ENCODE data around the gene PROCA1. TPM values are rescaled to one million over a fixed set of nuclear protein-coding genes. Genes with fewer than 3 reads are reported as not detected.
"Not testable (repeated sequence)": the region's sequence is repeated elsewhere in the genome, so short reads cannot be mapped to it uniquely, and the experiment has no call there.

PROCA1 gene
- polyA plus RNA-seq, 3 donors = 0.35 to 2.9 (median 1.2) TPM

- WGBS, 3 donors = 2 to 6% (median 4%) methylated on average over 21 to 31 of the region's 31 CpGs
- H3K27ac ChIP-seq (ENCODE audit: low read depth, low read length) = no peak overlapping the region
Measured at GRCh38 chr17:28744972-28745785, 33.5 kb upstream of the PROCA1 start.

DNA sequence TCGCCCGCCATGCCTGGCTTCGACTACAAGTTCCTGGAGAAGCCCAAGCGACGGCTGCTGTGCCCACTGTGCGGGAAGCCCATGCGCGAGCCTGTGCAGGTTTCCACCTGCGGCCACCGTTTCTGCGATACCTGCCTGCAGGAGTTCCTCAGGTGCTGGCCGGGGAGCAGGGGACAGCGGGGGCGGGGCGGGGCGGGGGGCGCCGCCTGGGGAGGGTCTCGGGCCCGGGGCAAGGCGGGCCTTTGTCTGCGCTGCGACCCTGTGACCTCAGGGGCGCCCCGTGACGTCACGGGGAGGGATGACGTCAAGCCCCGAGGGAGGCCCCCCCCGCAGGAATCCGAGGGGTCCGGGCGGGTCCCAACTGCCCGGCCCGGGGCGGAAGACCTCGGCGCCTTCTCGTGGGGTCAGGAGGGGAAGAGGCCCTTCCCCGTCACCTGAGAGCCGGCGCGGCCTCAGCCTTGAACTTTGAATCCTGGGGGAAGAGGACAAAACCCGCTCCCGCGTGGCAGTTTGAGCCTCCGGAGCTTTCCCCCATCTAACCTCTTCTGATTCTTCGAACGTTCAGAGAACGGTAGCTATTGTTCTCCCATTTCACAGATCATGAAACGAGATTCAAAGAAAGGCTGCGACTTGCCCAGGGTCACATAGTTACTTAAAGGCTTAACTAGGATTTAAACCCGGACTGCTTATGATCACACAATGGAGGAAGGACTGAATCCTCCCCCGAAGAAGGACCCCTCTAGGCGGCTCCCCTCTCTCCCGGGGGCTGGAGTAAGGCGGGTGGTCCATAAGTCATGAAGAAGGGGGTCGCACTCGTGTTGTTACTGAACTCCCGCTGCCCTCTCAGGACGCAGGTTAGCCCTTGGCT lies 32.6 kb upstream of the PROCA1 start:
- H3K27ac ChIP-seq (ENCODE audit: low read depth, low read length) = no peak overlapping the region
- WGBS, 3 donors = 1 to 2% (median 1%) methylated on average over 52 to 61 of the region's 61 CpGs

- 1 to 2% (median 1%) methylated on average over 48 to 70 of the region's 70 CpGs for WGBS, 3 donors
- H3K27ac ChIP-seq (ENCODE audit: low read depth, low read length) = no peak within 1 kb of the TSS
Measured at GRCh38 chr17:28743243-28744103, 31.8 kb upstream of the PROCA1 start, which contains the start of gene TRAF4. Gene TRAF4 (plus strand): TSS chr17:28744011. CDS start chr17:28744113, 102 bp downstream.

- WGBS, 3 donors = 60 to 80% (median 67%) methylated on average over 19 of the region's 19 CpGs
- no peak overlapping the region for H3K27ac ChIP-seq (ENCODE audit: low read depth, low read length)
Measured at GRCh38 chr17:28741358-28742349, 30.0 kb upstream of the PROCA1 start.

- no peak overlapping the region for H3K27ac ChIP-seq (ENCODE audit: low read depth, low read length)
- WGBS, 3 donors = 70 to 91% (median 87%) methylated on average over 9 to 10 of the region's 10 CpGs
Measured at GRCh38 chr17:28740406-28741357, 29.0 kb upstream of the PROCA1 start.

DNA sequence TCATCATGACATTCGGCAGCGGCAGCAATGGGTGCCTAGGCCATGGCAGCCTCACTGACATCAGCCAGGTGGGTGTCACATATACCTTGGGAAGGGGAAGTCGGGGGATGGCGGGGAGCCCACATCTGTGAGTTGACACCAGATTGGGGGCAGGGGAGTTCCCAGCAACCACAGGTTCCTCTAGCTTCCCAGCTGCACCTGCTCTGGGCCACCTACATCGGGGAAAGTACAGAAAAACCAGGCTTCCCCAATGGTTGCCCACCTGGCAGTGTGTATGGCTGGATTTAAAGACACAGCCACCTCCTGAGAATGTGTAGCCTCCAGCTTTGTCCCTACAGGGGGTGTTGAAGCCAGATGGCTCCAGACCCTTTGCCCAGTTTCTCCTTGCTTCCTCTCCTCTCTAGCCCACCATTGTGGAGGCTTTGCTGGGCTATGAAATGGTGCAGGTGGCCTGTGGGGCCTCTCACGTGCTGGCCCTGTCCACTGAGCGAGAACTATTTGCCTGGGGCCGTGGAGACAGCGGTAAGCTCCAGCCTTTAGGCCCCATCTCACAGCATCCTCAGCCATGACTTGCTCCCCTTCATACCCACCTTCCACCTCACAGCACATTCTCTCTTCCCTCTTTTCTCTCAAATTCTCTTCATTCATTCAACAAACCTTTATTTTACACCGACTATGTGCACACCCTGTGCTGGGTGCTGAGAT lies 27.1 kb upstream of the PROCA1 start:
- H3K27ac ChIP-seq (ENCODE audit: low read depth, low read length) = no peak overlapping the region
- WGBS, 3 donors = 84 to 88% (median 86%) methylated on average over 10 of the region's 10 CpGs

DNA sequence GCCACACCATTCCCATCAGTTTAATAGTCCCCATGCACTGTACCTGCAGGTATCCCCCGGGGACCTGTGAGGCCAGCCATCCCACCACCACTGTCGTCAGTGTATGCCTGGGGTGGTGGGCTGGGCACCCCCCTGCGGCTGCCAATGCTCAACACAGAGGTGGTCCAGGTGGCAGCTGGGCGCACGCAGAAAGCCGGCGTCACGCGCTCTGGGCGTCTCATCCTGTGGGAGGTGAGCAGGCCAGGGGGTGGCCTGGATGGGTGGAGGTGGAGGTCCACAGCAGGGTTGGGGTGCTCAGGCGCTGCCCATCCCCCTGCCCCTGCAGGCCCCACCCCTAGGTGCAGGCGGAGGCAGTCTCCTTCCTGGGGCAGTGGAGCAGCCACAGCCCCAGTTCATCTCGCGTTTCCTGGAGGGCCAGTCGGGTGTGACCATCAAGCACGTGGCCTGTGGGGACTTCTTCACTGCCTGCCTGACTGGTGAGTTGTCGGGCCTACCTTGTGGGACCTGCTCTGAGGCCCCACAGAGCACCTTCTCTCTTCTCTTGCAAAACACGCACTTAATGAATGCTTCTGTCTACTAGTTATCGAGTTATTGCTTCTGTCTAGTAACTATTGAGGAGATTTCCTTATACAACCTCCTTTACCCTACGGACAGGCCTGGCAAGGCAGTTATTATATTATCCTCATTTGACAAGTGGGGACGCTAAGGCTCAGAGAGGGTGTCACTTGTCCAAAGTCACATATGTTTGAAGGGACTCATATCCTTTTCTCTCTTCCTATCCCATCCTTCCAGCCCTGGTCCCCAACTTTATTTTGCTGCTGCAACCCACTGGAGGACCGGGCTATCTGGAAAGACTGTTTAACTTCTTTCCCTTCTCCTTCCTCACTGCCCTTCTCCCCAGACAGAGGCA lies 26.3 kb upstream of the PROCA1 start:
- 89 to 92% (median 91%) methylated on average over 17 to 22 of the region's 22 CpGs for WGBS, 3 donors
- H3K27ac ChIP-seq (ENCODE audit: low read depth, low read length) = no peak overlapping the region

- H3K27ac ChIP-seq (ENCODE audit: low read depth, low read length) = no peak overlapping the region
- WGBS, 3 donors = 94 to 96% (median 95%) methylated on average over 12 of the region's 12 CpGs
Measured at GRCh38 chr17:28737316-28737715, 25.6 kb upstream of the PROCA1 start.

DNA sequence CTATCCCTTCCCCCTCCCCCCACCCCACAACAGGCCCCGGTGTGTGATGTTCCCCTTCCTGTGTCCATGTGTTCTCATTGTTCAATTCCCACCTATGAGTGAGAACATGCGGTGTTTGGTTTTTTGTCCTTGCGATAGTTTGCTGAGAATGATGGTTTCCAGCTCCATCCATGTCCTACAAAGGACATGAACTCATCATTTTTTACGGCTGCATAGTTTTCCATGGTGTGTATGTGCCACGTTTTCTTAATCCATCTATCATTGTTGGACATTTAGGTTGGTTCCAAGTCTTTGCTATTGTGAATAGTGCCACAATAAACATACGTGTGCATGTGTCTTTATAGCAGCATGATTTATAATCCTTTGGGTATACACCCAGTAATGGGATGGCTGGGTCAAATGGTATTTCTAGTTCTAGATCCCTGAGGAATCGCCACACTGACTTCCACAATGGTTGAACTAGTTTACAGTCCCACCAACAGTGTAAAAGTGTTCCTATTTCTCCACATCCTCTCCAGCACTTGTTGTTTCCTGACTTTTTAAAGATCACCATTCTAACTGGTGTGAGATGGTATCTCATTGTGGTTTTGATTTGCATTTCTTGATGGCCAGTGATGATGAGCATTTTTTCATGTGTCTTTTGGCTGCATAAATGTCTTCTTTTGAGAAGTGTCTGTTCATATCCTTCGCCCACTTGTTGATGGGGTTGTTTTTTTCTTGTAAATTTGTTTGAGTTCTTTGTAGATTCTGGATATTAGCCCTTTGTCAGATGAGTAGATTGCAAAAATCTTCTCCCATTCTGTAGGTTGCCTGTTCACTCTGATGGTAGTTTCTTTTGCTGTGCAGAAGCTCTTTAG lies 24.5 kb upstream of the PROCA1 start:
- not testable (repeated sequence) for H3K27ac ChIP-seq (ENCODE audit: low read depth, low read length)
- 91 to 98% (median 95%) methylated on average over 4 to 5 of the region's 8 CpGs for WGBS, 3 donors

- 70 to 86% (median 84%) methylated on average over 5 of the region's 5 CpGs for WGBS, 3 donors
- no peak overlapping the region for H3K27ac ChIP-seq (ENCODE audit: low read depth, low read length)
Measured at GRCh38 chr17:28735242-28735722, 23.6 kb upstream of the PROCA1 start.

- no peak overlapping the region for H3K27ac ChIP-seq (ENCODE audit: low read depth, low read length)
- 86 to 93% (median 89%) methylated on average over 10 of the region's 10 CpGs for WGBS, 3 donors
Measured at GRCh38 chr17:28734712-28735241, 23.1 kb upstream of the PROCA1 start.

DNA sequence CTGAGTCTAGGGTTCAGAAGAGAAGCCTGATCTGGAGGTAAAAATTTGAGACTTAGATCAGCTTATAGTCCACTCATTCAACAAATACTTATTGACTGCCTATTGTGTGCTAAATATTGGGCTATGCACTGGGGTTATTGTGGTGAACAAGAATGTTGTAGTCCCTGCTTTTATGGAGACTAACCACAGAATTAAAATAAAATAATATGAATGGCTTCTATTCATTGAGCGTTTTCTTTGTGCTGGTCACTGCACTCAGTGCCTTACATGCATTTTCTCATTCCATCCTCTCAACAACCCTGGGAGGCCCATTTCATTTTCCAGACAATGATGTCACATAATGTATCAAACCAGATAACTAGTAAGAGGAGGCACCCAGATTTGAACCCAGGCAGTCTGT lies 21.7 kb upstream of the PROCA1 start:
- no peak overlapping the region for H3K27ac ChIP-seq (ENCODE audit: low read depth, low read length)
- 83 to 96% (median 96%) methylated on average over 1 of the region's 1 CpG for WGBS, 3 donors

- no peak overlapping the region for H3K27ac ChIP-seq (ENCODE audit: low read depth, low read length)
- 86 to 90% (median 88%) methylated on average over 11 of the region's 11 CpGs for WGBS, 3 donors
Measured at GRCh38 chr17:28729950-28730330, 18.3 kb upstream of the PROCA1 start.
